Measurements from ENCODE around the gene REPS1.

DNA sequence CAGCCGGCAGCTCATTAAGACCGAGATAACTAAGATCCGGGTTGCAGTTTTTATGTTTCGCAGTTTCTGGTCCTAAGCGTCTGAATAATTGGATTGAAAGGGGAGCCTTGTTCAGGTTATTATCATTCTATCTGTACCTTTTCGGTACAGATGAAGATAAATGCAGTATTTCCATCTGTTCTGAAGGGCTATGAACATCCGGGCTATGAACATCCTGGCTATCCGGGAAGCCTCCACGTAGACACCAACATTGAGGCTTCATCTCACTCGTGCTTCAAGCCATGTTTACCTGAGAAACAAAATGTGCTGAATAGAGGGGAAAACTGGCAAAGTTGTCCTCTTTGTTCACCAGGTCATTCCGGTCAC is 399 bp upstream of the REPS1 start:
- TF ChIP-seq, protein P1, sequence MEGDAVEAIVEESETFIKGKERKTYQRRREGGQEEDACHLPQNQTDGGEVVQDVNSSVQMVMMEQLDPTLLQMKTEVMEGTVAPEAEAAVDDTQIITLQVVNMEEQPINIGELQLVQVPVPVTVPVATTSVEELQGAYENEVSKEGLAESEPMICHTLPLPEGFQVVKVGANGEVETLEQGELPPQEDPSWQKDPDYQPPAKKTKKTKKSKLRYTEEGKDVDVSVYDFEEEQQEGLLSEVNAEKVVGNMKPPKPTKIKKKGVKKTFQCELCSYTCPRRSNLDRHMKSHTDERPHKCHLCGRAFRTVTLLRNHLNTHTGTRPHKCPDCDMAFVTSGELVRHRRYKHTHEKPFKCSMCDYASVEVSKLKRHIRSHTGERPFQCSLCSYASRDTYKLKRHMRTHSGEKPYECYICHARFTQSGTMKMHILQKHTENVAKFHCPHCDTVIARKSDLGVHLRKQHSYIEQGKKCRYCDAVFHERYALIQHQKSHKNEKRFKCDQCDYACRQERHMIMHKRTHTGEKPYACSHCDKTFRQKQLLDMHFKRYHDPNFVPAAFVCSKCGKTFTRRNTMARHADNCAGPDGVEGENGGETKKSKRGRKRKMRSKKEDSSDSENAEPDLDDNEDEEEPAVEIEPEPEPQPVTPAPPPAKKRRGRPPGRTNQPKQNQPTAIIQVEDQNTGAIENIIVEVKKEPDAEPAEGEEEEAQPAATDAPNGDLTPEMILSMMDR (conservative IDR thresholded peaks at IDR 0.05 in 1 of 2, IDR thresholded peaks at IDR 0.05 in 1 of 2; ENCODE audit: extremely low read depth in 1 of 2, insufficient read depth in 1 of 2, low read depth in 1 of 2, low read length in 2 of 2): no peak
- no peak for TF ChIP-seq EZH2 (IDR thresholded peaks at IDR 0.05; ENCODE audit: borderline replicate concordance, low read length)
